ENCODE measurements around the gene GNAO1.

Gene GNAO1

GRCh38 chr16:56328276-56329022 lies 137.2 kb downstream of the GNAO1 start:
- DNase-seq (ENCODE audit: insufficient read length, low spot score) (no peak), FAIRE-seq (no peak)

- FAIRE-seq (no peak), DNase-seq (ENCODE audit: insufficient read length, low spot score) (no peak)
Measured at GRCh38 chr16:56329887-56330286, 138.6 kb downstream of the GNAO1 start.

GRCh38 chr16:56330476-56330875 lies 139.2 kb downstream of the GNAO1 start:
- no peak for FAIRE-seq
- DNase-seq (ENCODE audit: insufficient read length, low spot score), result no peak

- DNase-seq (ENCODE audit: insufficient read length, low spot score), result no peak
- FAIRE-seq, result no peak
Measured at GRCh38 chr16:56331399-56331798, 140.1 kb downstream of the GNAO1 start.

- no peak for DNase-seq (ENCODE audit: insufficient read length, low spot score)
- no peak for FAIRE-seq
Measured at GRCh38 chr16:56331915-56332314, 140.6 kb downstream of the GNAO1 start.

GRCh38 chr16:56332464-56333079 lies 141.3 kb downstream of the GNAO1 start:
- DNase-seq (ENCODE audit: insufficient read length, low spot score) (peak; percentile 87), FAIRE-seq (peak; percentile 90)

GRCh38 chr16:56334761-56335160 lies 143.5 kb downstream of the GNAO1 start:
- no peak for DNase-seq (ENCODE audit: insufficient read length, low spot score)

GRCh38 chr16:56336071-56336688 lies 144.9 kb downstream of the GNAO1 start:
- FAIRE-seq (no peak), DNase-seq (ENCODE audit: insufficient read length, low spot score) (no peak)

More at GRCh38 chr16:56334761-56335160, 143.5 kb downstream of the GNAO1 start:
- FAIRE-seq, result no peak

- FAIRE-seq, result no peak
- DNase-seq (ENCODE audit: insufficient read length, low spot score), result no peak
Measured at GRCh38 chr16:56336711-56337110, 145.4 kb downstream of the GNAO1 start.

- FAIRE-seq (no peak), DNase-seq (ENCODE audit: insufficient read length, low spot score) (no peak)
Measured at GRCh38 chr16:56337131-56337857, 146.0 kb downstream of the GNAO1 start.

GRCh38 chr16:56337858-56338325 lies 146.6 kb downstream of the GNAO1 start:
- FAIRE-seq, result no peak
- DNase-seq (ENCODE audit: insufficient read length, low spot score), result no peak

GRCh38 chr16:56338566-56339318 lies 147.5 kb downstream of the GNAO1 start:
- FAIRE-seq (no peak), DNase-seq (ENCODE audit: insufficient read length, low spot score) (no peak)

- FAIRE-seq (no peak), DNase-seq (ENCODE audit: insufficient read length, low spot score) (no peak)
Measured at GRCh38 chr16:56339431-56340195, 148.3 kb downstream of the GNAO1 start.

- FAIRE-seq, result no peak
Measured at GRCh38 chr16:56340416-56340815, 149.1 kb downstream of the GNAO1 start.

GRCh38 chr16:56340864-56341365 lies 149.6 kb downstream of the GNAO1 start:
- DNase-seq (ENCODE audit: insufficient read length, low spot score) (no peak), FAIRE-seq (no peak)

More at GRCh38 chr16:56340416-56340815, 149.1 kb downstream of the GNAO1 start:
- DNase-seq (ENCODE audit: insufficient read length, low spot score), result no peak

- FAIRE-seq (no peak), DNase-seq (ENCODE audit: insufficient read length, low spot score) (no peak)
Measured at GRCh38 chr16:56341656-56342399, 150.5 kb downstream of the GNAO1 start.

GRCh38 chr16:56343661-56344517 lies 152.6 kb downstream of the GNAO1 start:
- peak; percentile 4 for FAIRE-seq
- DNase-seq (ENCODE audit: insufficient read length, low spot score), result no peak
